Loucy (cell line): ENCODE results near the gene KLHL25.

ENCODE experiments used
- CTCF ChIP-seq: fragments of 200-600 bp; sonication (generic); conservative IDR thresholded peaks from 2 replicates; pipeline ENCODE4 v1.5.1; 2014; ENCODE audit warnings: mild to moderate bottlenecking, antibody characterized with exemption, low read length
- EZH2phosphoT487 ChIP-seq: fragments of 200-600 bp; IDR thresholded peaks from 2 replicates; pipeline ENCODE4 v1.6.1; 2018; ENCODE audit warnings: antibody characterized with exemption, mild to moderate bottlenecking, moderate library complexity, borderline replicate concordance

DNA sequence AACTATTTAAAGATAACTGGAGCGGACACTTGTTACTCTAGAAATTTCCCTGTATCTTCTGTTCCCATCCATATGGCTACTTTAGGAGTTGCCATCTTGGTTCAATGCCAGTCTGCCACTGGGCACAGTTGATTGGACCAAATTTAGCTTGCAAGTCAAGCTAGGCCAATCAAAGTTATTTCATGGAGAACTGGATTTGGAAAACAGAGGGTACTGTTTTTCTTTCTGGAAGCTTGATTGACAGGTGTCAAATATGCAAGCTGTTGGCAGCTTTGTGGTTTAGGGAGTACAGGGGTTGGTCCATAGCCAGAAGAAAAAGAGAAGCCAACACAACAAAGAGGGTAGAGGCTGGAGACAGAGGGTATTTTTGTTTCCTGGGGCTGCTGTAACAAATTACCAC, 33.4 kb upstream of the KLHL25 start:
- TF ChIP-seq CTCF (no peak), EZH2phosphoT487 (no peak)
